C4-2B (cell line): ENCODE results near the gene GRPEL2.

Experiments used
- H3K27ac ChIP-seq: fragments of 450-650 bp; 2 replicates; pipeline ENCODE4 v1.5.1; 2017
- CTCF ChIP-seq: fragments of 450-650 bp; conservative IDR thresholded peaks from 2 replicates; pipeline ENCODE4 v1.5.1; 2017; ENCODE audit warnings: mild to moderate bottlenecking
- ZFX ChIP-seq: fragments of 450-650 bp; IDR thresholded peaks from 2 replicates; pipeline ENCODE4 v1.6.1; 2017

GRPEL2 gene

GRCh38 chr5:149341876-149342275, 3.4 kb upstream of the GRPEL2 start:
- no peak overlapping the region for H3K27ac ChIP-seq
- TF ChIP-seq CTCF (no peak), ZFX (no peak)

GRCh38 chr5:149344151-149344550, 1.1 kb upstream of the GRPEL2 start:
- peak overlapping the region; percentile 89 for H3K27ac ChIP-seq
- TF ChIP-seq CTCF (no peak), ZFX (no peak)

- no peak for TF ChIP-seq CTCF
- TF ChIP-seq ZFX = peak; percentile 64
- H3K27ac ChIP-seq = peak overlapping the region; percentile 89
Measured at GRCh38 chr5:149345892-149346222, 558 bp downstream of the GRPEL2 start.

- no peak for TF ChIP-seq ZFX
- TF ChIP-seq CTCF = no peak
Measured at GRCh38 chr5:149348518-149348917, 3.2 kb downstream of the GRPEL2 start.

GRCh38 chr5:149349382-149349781, 4.1 kb downstream of the GRPEL2 start:
- H3K27ac ChIP-seq = no peak overlapping the region
- TF ChIP-seq ZFX (no peak), CTCF (no peak)

More at GRCh38 chr5:149348518-149348917, 3.2 kb downstream of the GRPEL2 start:
- H3K27ac ChIP-seq = no peak overlapping the region

- TF ChIP-seq ZFX = no peak
- no peak for TF ChIP-seq CTCF
Measured at GRCh38 chr5:149352169-149352568, 6.9 kb downstream of the GRPEL2 start.

GRCh38 chr5:149353911-149354310, 8.6 kb downstream of the GRPEL2 start:
- H3K27ac ChIP-seq = no peak overlapping the region
- TF ChIP-seq ZFX = no peak
- no peak for TF ChIP-seq CTCF

More at GRCh38 chr5:149352169-149352568, 6.9 kb downstream of the GRPEL2 start:
- H3K27ac ChIP-seq = no peak overlapping the region
